AG04449 (cell line): ENCODE results near the gene BTD.

Experiments used
- CTCF ChIA-PET: fragments of 350-600 bp; formaldehyde crosslinking; extraction: SDS; loops from one replicate; lab custom pipeline; 2021; ENCODE audit warnings: antibody characterized with exemption; lab: Yijun Ruan, JAX
- POLR2A ChIA-PET: fragments of 400-600, 350-600 bp; formaldehyde crosslinking; extraction: SDS; loops from one replicate; lab custom pipeline; 2020; ENCODE audit warnings: antibody characterized with exemption, inconsistent platforms; lab: Yijun Ruan, JAX
- DNase-seq: peaks from one replicate; pipeline ENCODE4 v3.0.0-alpha.2; 2010; ENCODE audit warnings: low read depth, low spot score
- H3K4me3 ChIP-seq: 2 replicates; pipeline ENCODE4 v1.5.1; 2011; ENCODE audit warnings: low read depth, mild to moderate bottlenecking, control low read depth, low read length
- TF ChIP-seq, protein P1 (sequence below): IDR thresholded peaks from one replicate; pipeline ENCODE4 v1.5.1; 2011; ENCODE audit warnings: mild to moderate bottlenecking, moderate library complexity, low read length, control low read depth, inconsistent platforms; ENCODE audit not compliant: insufficient read depth; ENCODE audit errors: missing control alignments

The BTD gene

DNA sequence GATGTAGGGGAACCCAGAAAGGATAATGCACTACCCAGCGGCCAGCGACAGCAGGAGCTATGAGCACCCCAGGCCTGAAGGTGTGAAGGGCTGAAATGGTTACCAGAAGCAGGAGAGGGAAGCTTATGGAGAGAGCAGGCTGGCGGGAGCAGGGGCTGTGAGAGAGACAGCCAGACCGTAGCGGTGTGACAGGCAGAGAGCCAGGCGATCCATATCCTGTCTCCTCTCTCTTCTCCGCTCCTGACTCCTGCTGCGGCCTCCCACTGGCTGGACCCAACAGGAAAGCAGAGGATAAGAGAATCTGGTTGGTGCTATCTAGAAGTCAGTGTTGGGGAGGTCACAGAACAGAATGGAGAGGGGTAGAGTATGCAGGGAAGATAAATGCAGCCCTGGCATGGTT is 49.9 kb downstream of the BTD start:
- no peak overlapping the region for H3K4me3 ChIP-seq
- DNase-seq = no peak
- POLR2A ChIA-PET = no interaction called here

DNA sequence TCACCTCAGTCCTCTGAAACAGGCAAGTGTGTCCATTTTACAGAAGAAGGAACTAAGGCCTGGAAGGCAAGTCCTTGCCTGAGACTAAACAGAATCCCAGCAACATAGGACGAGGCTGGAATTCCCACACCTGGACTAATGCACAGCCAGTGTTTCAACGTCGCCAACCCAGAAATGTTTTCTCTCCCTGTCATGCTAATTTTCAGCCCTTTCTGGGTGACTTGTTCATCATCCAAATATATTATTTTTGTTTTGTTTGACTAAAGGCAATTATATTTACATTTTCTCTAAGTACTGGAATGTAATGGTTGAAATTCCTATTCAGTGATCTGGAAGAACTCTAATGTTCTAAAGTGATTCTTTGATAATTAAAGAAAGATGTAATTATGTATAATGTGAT is 51.8 kb downstream of the BTD start:
- no peak for DNase-seq
- H3K4me3 ChIP-seq = no peak overlapping the region
- ChIA-PET CTCF (no interaction called here), POLR2A (no interaction called here)
- TF ChIP-seq, protein P1, sequence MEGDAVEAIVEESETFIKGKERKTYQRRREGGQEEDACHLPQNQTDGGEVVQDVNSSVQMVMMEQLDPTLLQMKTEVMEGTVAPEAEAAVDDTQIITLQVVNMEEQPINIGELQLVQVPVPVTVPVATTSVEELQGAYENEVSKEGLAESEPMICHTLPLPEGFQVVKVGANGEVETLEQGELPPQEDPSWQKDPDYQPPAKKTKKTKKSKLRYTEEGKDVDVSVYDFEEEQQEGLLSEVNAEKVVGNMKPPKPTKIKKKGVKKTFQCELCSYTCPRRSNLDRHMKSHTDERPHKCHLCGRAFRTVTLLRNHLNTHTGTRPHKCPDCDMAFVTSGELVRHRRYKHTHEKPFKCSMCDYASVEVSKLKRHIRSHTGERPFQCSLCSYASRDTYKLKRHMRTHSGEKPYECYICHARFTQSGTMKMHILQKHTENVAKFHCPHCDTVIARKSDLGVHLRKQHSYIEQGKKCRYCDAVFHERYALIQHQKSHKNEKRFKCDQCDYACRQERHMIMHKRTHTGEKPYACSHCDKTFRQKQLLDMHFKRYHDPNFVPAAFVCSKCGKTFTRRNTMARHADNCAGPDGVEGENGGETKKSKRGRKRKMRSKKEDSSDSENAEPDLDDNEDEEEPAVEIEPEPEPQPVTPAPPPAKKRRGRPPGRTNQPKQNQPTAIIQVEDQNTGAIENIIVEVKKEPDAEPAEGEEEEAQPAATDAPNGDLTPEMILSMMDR = no peak

More for the DNA sequence above, 49.9 kb downstream of the BTD start:
- TF ChIP-seq, protein P1 = no peak
- CTCF ChIA-PET = interaction anchor here (0.9 to 1.4 kb wide), 3 partner anchors 21 to 160 kb away, joined by 3 to 4 read pairs (median 3); no protein-coding TSS in a partner anchor

DNA sequence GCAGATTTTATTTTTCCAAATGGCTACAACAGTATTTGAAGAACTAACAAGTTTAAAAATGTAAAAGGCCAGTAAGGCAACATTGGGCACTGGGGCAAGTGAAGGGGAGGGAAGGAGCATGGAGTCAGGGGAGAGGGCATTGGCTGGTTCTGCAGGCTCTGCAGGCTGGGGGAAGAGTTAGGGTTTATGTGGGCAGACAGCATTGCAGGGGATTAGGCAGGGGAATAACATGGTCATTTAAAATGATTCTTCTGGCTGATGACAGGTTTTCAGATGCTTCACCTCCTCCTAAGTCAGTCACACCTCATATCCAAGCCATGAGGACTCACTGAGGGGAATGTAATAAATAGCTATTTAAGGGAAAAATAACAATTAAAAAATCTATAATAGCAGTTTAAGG is 52.6 kb downstream of the BTD start:
- ChIA-PET CTCF (interaction anchor here (1.0 kb wide), 1 partner anchor 20 kb away, joined by 5 read pairs; no protein-coding TSS in a partner anchor), POLR2A (no interaction called here)
- TF ChIP-seq, protein P1 = no peak
- no peak overlapping the region for H3K4me3 ChIP-seq
- DNase-seq = no peak

DNA sequence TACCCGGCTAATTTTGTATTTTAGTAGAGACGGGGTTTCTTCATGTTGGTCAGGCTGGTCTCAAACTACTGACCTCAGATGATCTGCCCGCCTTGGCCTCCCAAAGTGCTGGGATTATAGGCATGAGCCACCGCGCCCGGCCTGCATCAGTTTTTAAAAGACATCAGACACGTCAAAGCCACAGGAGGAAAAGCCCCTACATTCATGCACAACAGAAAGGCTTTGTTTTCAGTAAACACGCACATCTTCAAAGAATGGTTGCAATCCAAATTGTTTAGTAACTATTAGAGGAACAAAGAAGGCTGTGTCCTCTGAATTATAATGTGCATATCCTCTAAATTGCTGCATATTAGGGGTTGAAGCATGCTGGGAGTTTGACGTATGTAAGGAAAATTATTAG is 53.3 kb downstream of the BTD start:
- DNase-seq = no peak
- POLR2A ChIA-PET = no interaction called here
- H3K4me3 ChIP-seq = no peak overlapping the region
- CTCF ChIA-PET = interaction anchor here (1.0 kb wide), 1 partner anchor 21 kb away, joined by 5 read pairs; no protein-coding TSS in a partner anchor
- TF ChIP-seq, protein P1 = no peak

DNA sequence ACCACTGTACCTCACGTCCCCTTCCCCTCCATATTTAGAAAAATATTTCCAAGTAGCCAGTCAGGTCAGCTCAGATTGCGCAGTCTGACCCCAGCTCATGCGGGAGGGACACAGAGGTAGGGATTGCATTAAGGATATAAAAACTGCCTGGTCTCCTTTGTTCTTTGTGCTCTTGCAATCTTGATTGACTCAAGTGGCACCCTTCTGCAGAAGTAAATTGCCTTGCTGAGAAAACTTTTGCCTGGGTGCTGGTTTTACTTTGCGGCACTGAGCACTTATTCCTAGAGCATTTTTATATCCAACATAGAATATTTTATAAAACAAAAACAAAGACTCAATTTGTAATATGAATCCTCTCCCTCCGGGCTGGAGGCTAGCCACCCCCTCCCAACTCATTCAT is 54.8 kb downstream of the BTD start:
- CTCF ChIA-PET = interaction anchor here (1.8 kb wide), 1 partner anchor 26 kb away, joined by 6 read pairs; no protein-coding TSS in a partner anchor
- TF ChIP-seq, protein P1 = no peak
- H3K4me3 ChIP-seq = no peak overlapping the region
- DNase-seq = no peak
- POLR2A ChIA-PET = no interaction called here

DNA sequence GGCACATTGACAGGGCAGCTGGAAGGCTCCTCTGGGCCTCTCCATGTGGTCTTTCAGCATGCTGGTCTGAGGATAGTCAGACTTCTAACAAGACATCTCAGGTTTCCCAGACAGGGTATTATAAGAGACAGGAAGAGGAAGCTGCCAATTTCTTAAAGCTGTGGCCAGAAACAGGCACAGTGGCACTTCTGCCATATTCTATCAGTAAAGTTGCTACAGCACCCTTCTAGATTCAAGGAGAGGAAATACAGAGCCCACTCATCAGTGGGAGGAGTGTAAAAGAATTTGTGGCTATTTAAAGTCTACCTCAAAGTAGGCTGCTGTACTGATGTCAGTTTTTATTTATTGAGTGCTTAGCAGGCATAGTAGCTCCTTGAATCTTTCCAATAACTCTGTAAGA is 55.5 kb downstream of the BTD start:
- ChIA-PET POLR2A (no interaction called here), CTCF (interaction anchor here (0.9 to 1.8 kb wide), 2 partner anchors 17 to 27 kb away, joined by 3 to 6 read pairs; no protein-coding TSS in a partner anchor)
- TF ChIP-seq, protein P1 = no peak
- no peak for DNase-seq
- H3K4me3 ChIP-seq = no peak overlapping the region
